ENCODE measurements around the gene ADPRH.
"Not testable (repeated sequence)": the region's sequence is repeated elsewhere in the genome, so short reads cannot be mapped to it uniquely, and the experiment has no call there.

Gene ADPRH

DNA sequence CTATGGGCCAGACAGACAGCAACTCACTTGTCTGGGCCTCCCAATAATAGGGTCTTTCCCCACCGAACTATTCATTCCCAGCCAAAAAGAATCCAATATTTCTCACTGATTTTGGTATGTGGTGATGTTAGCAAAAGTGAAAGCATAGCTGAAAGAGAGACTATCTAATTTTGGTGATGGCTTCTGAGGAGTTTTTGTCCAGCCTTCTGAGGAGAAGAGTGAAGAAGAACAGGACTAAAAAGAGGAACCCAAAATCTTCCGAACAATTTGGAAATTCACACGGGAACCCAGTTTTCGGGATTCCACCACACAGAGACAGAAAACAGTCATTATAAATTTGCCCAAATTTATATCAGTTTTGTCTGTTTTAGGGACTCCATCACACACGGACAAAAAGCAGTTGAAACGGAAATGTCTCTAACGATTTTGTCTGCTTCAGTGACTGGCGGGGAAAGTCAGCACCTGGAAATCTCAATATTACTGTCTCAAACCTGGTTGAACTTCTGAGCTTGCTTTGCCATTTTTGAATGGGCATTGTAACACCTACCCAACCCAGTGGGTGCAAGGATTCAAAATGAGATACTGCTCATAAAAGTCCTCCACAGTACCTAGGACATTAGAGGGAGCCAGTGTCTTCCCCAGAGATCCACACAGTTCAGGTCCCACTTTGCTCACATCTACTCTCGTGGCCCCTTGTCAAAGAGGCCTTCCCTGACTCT, 28.9 kb upstream of the ADPRH start:
- H3K27me3 Mint-ChIP-seq (ENCODE audit: low read depth, poor library complexity) = peaks cover 11% of the 10 kb centered on the region
- H3K36me3 Mint-ChIP-seq (ENCODE audit: low read depth) = no peaks in the 10 kb centered on the region
- no peak for DNase-seq
- no peak overlapping the region for H3K27ac Mint-ChIP-seq
- no peak overlapping the region for H3K4me3 Mint-ChIP-seq
- peaks cover 5% of the 10 kb centered on the region for H3K4me1 Mint-ChIP-seq
- TF ChIP-seq, protein P1, sequence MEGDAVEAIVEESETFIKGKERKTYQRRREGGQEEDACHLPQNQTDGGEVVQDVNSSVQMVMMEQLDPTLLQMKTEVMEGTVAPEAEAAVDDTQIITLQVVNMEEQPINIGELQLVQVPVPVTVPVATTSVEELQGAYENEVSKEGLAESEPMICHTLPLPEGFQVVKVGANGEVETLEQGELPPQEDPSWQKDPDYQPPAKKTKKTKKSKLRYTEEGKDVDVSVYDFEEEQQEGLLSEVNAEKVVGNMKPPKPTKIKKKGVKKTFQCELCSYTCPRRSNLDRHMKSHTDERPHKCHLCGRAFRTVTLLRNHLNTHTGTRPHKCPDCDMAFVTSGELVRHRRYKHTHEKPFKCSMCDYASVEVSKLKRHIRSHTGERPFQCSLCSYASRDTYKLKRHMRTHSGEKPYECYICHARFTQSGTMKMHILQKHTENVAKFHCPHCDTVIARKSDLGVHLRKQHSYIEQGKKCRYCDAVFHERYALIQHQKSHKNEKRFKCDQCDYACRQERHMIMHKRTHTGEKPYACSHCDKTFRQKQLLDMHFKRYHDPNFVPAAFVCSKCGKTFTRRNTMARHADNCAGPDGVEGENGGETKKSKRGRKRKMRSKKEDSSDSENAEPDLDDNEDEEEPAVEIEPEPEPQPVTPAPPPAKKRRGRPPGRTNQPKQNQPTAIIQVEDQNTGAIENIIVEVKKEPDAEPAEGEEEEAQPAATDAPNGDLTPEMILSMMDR (IDR thresholded peaks at IDR 0.05) = no peak
- H3K9me3 Mint-ChIP-seq = no peaks in the 10 kb centered on the region

DNA sequence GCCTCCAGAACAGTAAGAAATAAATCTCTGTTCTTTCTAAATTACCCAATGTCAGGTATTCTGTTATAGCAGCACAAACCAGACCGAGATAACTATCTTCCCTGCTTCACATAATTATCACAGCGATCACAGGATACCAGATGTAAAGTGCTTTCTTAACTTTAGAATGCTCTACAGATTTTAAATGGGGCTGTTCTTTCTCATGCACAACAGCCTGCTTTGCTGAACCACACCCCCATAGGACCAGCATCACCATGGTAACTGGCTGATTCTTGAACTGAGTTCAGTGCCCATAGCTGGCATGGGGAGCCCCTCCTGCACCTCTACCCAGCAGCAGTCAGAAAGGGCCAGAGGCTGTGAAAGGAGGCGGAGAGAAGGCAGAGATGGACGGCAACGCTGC, 27.7 kb upstream of the ADPRH start:
- H3K36me3 Mint-ChIP-seq (ENCODE audit: low read depth) = no peaks in the 10 kb centered on the region
- H3K27ac Mint-ChIP-seq = no peak overlapping the region
- TF ChIP-seq, protein P1 (IDR thresholded peaks at IDR 0.05) = no peak
- peaks cover 9% of the 10 kb centered on the region for H3K27me3 Mint-ChIP-seq (ENCODE audit: low read depth, poor library complexity)
- H3K4me3 Mint-ChIP-seq = no peak overlapping the region
- H3K9me3 Mint-ChIP-seq = no peaks in the 10 kb centered on the region
- no peak for DNase-seq
- peaks cover 5% of the 10 kb centered on the region for H3K4me1 Mint-ChIP-seq

DNA sequence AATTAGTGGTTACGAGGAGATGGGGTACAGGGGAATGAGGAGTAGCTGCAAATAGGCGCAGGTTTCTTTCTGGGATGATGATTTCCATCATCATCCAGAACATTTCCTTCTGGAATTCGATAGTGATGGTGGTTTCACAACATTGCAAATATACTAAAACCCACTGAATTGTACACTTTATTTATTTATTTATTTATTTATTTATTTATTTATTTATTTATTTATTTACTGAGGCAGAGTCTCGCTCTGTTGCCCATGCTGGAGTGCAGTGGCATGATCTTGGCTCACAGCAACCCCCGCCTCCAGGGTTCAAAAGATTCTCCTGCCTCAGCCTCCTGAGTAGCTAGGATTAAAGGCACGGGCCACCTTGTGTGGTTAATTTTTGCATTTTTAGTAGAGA, 26.4 kb upstream of the ADPRH start:
- H3K36me3 Mint-ChIP-seq (ENCODE audit: low read depth); DNase-seq; H3K9me3 Mint-ChIP-seq; H3K27me3 Mint-ChIP-seq (ENCODE audit: low read depth, poor library complexity); H3K27ac Mint-ChIP-seq; H3K4me1 Mint-ChIP-seq; H3K4me3 Mint-ChIP-seq: not testable (repeated sequence)

DNA sequence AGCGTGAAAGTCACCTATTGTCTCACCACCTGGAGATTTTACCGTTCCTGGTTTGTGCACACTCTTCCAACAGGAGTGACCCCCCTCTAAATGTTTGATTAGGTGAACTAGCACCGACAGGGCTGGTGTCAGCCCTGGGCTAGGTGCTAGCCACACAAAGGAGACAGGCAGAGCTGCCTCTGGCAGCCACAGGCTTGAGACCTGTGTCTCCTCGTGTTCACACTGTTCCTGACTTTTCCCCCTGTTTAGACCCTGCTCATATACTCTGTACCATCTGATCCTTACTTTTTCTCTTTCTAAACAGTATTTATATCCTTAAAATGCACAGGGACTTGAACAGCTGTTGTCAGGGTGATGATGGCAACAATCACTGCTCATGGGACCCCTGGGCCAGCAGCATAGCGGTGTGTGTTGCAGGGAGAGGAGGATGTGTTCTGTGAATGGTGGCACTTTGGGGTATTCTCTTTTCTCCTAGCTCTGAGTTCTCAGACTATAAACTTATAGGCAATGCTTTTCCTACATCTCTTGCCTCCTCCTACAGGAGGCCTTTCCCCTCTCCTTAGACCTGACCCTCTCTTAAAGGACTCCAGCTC, 25.4 kb upstream of the ADPRH start:
- H3K27ac Mint-ChIP-seq = no peak overlapping the region
- H3K4me3 Mint-ChIP-seq = no peak overlapping the region
- H3K9me3 Mint-ChIP-seq = no peaks in the 10 kb centered on the region
- peaks cover 5% of the 10 kb centered on the region for H3K4me1 Mint-ChIP-seq
- peaks cover 7% of the 10 kb centered on the region for H3K27me3 Mint-ChIP-seq (ENCODE audit: low read depth, poor library complexity)
- TF ChIP-seq, protein P1 (IDR thresholded peaks at IDR 0.05) = no peak
- DNase-seq = no peak
- H3K36me3 Mint-ChIP-seq (ENCODE audit: low read depth) = no peaks in the 10 kb centered on the region

DNA sequence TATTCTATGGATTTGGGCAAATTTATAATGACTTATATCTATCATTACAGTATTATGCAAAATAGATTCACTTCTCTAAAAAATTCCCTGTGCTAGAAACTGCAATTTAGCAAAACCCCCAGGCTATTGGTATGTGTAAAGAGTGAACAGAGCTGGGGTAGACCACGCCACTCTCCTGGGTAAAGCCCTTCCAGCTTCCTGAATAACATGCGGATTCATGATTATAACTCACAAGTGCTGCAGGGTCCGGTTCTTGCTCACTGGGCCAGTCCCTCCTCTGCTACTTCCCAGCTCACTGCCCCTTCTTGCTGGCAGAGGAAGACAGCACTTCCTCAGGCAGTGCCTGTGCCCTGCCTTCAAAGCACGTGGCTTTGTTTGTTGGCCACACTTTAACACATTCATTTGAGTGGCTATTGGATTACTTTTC, 24.0 kb upstream of the ADPRH start:
- DNase-seq = no peak
- no peaks in the 10 kb centered on the region for H3K36me3 Mint-ChIP-seq (ENCODE audit: low read depth)
- H3K27ac Mint-ChIP-seq = no peak overlapping the region
- H3K4me1 Mint-ChIP-seq = peaks cover 5% of the 10 kb centered on the region
- no peaks in the 10 kb centered on the region for H3K9me3 Mint-ChIP-seq
- peaks cover 4% of the 10 kb centered on the region for H3K27me3 Mint-ChIP-seq (ENCODE audit: low read depth, poor library complexity)
- TF ChIP-seq, protein P1 (IDR thresholded peaks at IDR 0.05) = no peak
- H3K4me3 Mint-ChIP-seq = no peak overlapping the region

DNA sequence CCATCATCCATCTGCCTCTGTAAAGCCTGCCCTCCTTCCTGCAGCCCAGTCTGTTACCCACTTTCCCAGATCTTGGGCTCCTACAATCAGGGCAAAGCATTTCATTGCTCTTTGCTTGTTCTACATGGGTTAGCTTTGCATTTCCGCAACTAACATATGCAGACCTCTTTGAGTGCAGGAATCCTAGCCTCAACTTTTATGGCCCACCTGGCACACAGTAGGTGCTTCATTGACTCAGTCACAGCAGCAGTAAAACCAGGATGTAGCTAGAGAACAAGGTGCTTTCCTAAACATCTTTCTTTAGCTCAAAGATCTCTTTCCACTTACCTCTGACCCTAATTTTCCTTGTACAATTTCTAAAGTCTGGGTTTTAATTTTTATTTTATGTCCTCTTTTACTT, 23.4 kb upstream of the ADPRH start:
- TF ChIP-seq, protein P1 (IDR thresholded peaks at IDR 0.05) = no peak
- Mint-ChIP-seq H3K9me3 (no peaks in the 10 kb centered on the region), H3K27ac (no peak overlapping the region), H3K27me3 (ENCODE audit: low read depth, poor library complexity) (peaks cover 4% of the 10 kb centered on the region), H3K4me1 (peaks cover 5% of the 10 kb centered on the region), H3K4me3 (no peak overlapping the region), H3K36me3 (ENCODE audit: low read depth) (no peaks in the 10 kb centered on the region)
- DNase-seq = no peak

Data from nephron progenitor cell (in vitro differentiated cells).